Astrocyte (in vitro differentiated cells and primary cell): ENCODE measurements around the gene P2RY6. TPM values are rescaled to one million over a fixed set of nuclear protein-coding genes. Genes with fewer than 3 reads are reported as not detected.

Experiments used
- DNase-seq: peaks from one replicate; pipeline ENCODE4 v3.0.0-alpha.2; 2010; ENCODE audit warnings: low read depth
- FAIRE-seq: peaks from 2 replicates; lab custom pipeline; 2011; peaks lifted over from hg19 to GRCh38; lab: Jason Lieb, UNC
- H2AFZ ChIP-seq: 2 replicates; pipeline ENCODE4 v1.6.0; 2012; ENCODE audit warnings: low read depth, low read length, inconsistent platforms
- H3K27ac ChIP-seq: 2 replicates; pipeline ENCODE4 v1.5.1; 2011; ENCODE audit warnings: low read depth, low read length, inconsistent platforms
- H3K27me3 ChIP-seq: 2 replicates; pipeline ENCODE4 v1.6.0; 2011; ENCODE audit warnings: low read length, inconsistent platforms; ENCODE audit not compliant: insufficient read depth
- H3K36me3 ChIP-seq: 2 replicates; pipeline ENCODE4 v1.5.1; 2011; ENCODE audit warnings: low read length, inconsistent platforms; ENCODE audit not compliant: insufficient read depth
- H3K4me1 ChIP-seq: 2 replicates; pipeline ENCODE4 v1.5.1; 2011; ENCODE audit warnings: low read length, inconsistent platforms; ENCODE audit not compliant: insufficient read depth
- H3K4me2 ChIP-seq: 2 replicates; pipeline ENCODE4 v1.6.0; 2012; ENCODE audit warnings: low read length, inconsistent platforms
- H3K4me3 ChIP-seq: 2 replicates; pipeline ENCODE4 v1.5.1; 2011; ENCODE audit warnings: low read depth, mild to moderate bottlenecking, low read length, inconsistent platforms; ENCODE audit not compliant: insufficient read depth
- H3K79me2 ChIP-seq: 2 replicates; pipeline ENCODE4 v1.6.0; 2012; ENCODE audit warnings: mild to moderate bottlenecking, low read length, inconsistent platforms; ENCODE audit not compliant: insufficient read depth
- H3K9ac ChIP-seq: 2 replicates; pipeline ENCODE4 v1.6.0; 2012; ENCODE audit warnings: mild to moderate bottlenecking, low read length, inconsistent platforms
- H3K9me3 ChIP-seq: 2 replicates; pipeline ENCODE4 v1.5.1; 2012; ENCODE audit warnings: low read depth, mild to moderate bottlenecking, low read length, inconsistent platforms; ENCODE audit not compliant: insufficient read depth
- H4K20me1 ChIP-seq: 2 replicates; pipeline ENCODE4 v1.6.0; 2012; ENCODE audit warnings: low read length, inconsistent platforms; ENCODE audit not compliant: insufficient read depth
- H3K27ac Mint-ChIP-seq: one replicate; pipeline ENCODE4 v1.8.0; 2021; ENCODE audit warnings: mild to moderate bottlenecking, mixed read lengths; ENCODE audit not compliant: unreplicated experiment
- H3K27me3 Mint-ChIP-seq: one replicate; pipeline ENCODE4 v1.8.0; 2021; ENCODE audit warnings: low read depth, mixed read lengths; ENCODE audit not compliant: unreplicated experiment
- H3K36me3 Mint-ChIP-seq: one replicate; pipeline ENCODE4 v1.8.0; 2021; ENCODE audit warnings: low read depth, mixed read lengths; ENCODE audit not compliant: unreplicated experiment
- H3K4me1 Mint-ChIP-seq: one replicate; pipeline ENCODE4 v1.8.0; 2021; ENCODE audit warnings: low read depth, mixed read lengths; ENCODE audit not compliant: unreplicated experiment
- H3K4me3 Mint-ChIP-seq: one replicate; pipeline ENCODE4 v1.8.0; 2021; ENCODE audit warnings: mild to moderate bottlenecking, moderate library complexity, mixed read lengths; ENCODE audit not compliant: unreplicated experiment
- H3K9me3 Mint-ChIP-seq: one replicate; pipeline ENCODE4 v1.8.0; 2021; ENCODE audit warnings: mild to moderate bottlenecking, mixed read lengths; ENCODE audit not compliant: unreplicated experiment
- CTCF ChIP-seq: IDR thresholded peaks from 2 replicates; pipeline ENCODE4 v1.5.1; 2011; ENCODE audit warnings: low read depth, mild to moderate bottlenecking, inconsistent platforms, low read length, moderate library complexity; ENCODE audit not compliant: insufficient read depth
- EZH2 ChIP-seq: IDR thresholded peaks from 2 replicates; pipeline ENCODE4 v1.6.1; 2012; ENCODE audit warnings: mild to moderate bottlenecking, low read length, inconsistent platforms; ENCODE audit not compliant: insufficient read depth
- total RNA-seq: library from RNA; stranded (reverse); gene quantifications from 2 replicates; pipeline ENCODE4 v1.2.1, GENCODE V29; 2021

The P2RY6 gene
- total RNA-seq, 1 donor from 2014 or later, result 0.75 TPM

GRCh38 chr11:73327812-73328364 is 55.8 kb downstream of the P2RY6 start:
- peaks cover 55% of the 10 kb centered on the region for H4K20me1 ChIP-seq
- H3K4me1 ChIP-seq, result peaks cover 74% of the 10 kb centered on the region
- no peak overlapping the region for H3K4me2 ChIP-seq
- no peak overlapping the region for H3K4me3 ChIP-seq
- no peaks in the 10 kb centered on the region for H3K9me3 ChIP-seq
- H3K36me3 Mint-ChIP-seq, result peaks cover 2% of the 10 kb centered on the region
- no peak for DNase-seq
- no peaks in the 10 kb centered on the region for H3K27me3 ChIP-seq
- peaks cover 88% of the 10 kb centered on the region for H3K79me2 ChIP-seq
- peaks cover 2% of the 10 kb centered on the region for H3K9me3 Mint-ChIP-seq
- no peak overlapping the region for H3K9ac ChIP-seq
- no peak for FAIRE-seq
- H3K4me3 Mint-ChIP-seq, result no peak overlapping the region
- no peak overlapping the region for H3K27ac Mint-ChIP-seq
- H3K4me1 Mint-ChIP-seq, result peaks cover 70% of the 10 kb centered on the region
- H3K36me3 ChIP-seq, result no peaks in the 10 kb centered on the region
- no peak overlapping the region for H2AFZ ChIP-seq
- TF ChIP-seq EZH2 (no peak), CTCF (no peak)
- H3K27ac ChIP-seq, result no peak overlapping the region
- H3K27me3 Mint-ChIP-seq, result no peaks in the 10 kb centered on the region

GRCh38 chr11:73330569-73331093 is 58.5 kb downstream of the P2RY6 start:
- peak overlapping the region; percentile 37 for H3K27ac ChIP-seq
- no peak for DNase-seq
- H3K27me3 ChIP-seq, result no peaks in the 10 kb centered on the region
- H3K36me3 Mint-ChIP-seq, result peaks cover 2% of the 10 kb centered on the region
- peak overlapping the region; percentile 80 for H3K4me2 ChIP-seq
- H3K4me3 Mint-ChIP-seq, result peak overlapping the region; percentile 55
- H3K36me3 ChIP-seq, result no peaks in the 10 kb centered on the region
- peak overlapping the region; percentile 92 for H3K27ac Mint-ChIP-seq
- H4K20me1 ChIP-seq, result peaks cover 77% of the 10 kb centered on the region
- H3K9ac ChIP-seq, result peak overlapping the region; percentile 9
- TF ChIP-seq EZH2 (no peak), CTCF (peak; percentile 35)
- H3K79me2 ChIP-seq, result peaks cover 85% of the 10 kb centered on the region
- H3K9me3 ChIP-seq, result no peaks in the 10 kb centered on the region
- peaks cover 2% of the 10 kb centered on the region for H3K9me3 Mint-ChIP-seq
- FAIRE-seq, result no peak
- no peaks in the 10 kb centered on the region for H3K27me3 Mint-ChIP-seq
- peaks cover 73% of the 10 kb centered on the region for H3K4me1 ChIP-seq
- H3K4me1 Mint-ChIP-seq, result peaks cover 70% of the 10 kb centered on the region
- no peak overlapping the region for H2AFZ ChIP-seq
- no peak overlapping the region for H3K4me3 ChIP-seq
